Superior temporal gyrus (tissue), 1 donor: ENCODE data around the gene GATAD2A.
A peak's percentile ranks its signal among the peaks of the same experiment; 100 is the strongest.

ENCODE experiments used
- DNase-seq: peaks from one replicate; pipeline ENCODE4 v3.0.0-alpha.2; 2016; ENCODE audit errors: extremely low spot score

The GATAD2A gene

GRCh38 chr19:19547674-19548336, 142.3 kb downstream of the GATAD2A start:
- no peak for DNase-seq

- no peak for DNase-seq
Observed at GRCh38 chr19:19548915-19549759, 143.7 kb downstream of the GATAD2A start.

GRCh38 chr19:19549804-19550464, 144.5 kb downstream of the GATAD2A start:
- no peak for DNase-seq

- no peak for DNase-seq
Observed at GRCh38 chr19:19550485-19550929, 145.0 kb downstream of the GATAD2A start.

- no peak for DNase-seq
Observed at GRCh38 chr19:19550972-19551852, 145.7 kb downstream of the GATAD2A start.

- DNase-seq: no peak
Observed at GRCh38 chr19:19551853-19552192, 146.3 kb downstream of the GATAD2A start.

GRCh38 chr19:19552798-19553197, 147.3 kb downstream of the GATAD2A start:
- DNase-seq: no peak

GRCh38 chr19:19553670-19554069, 148.2 kb downstream of the GATAD2A start:
- no peak for DNase-seq

GRCh38 chr19:19554074-19555023, 148.9 kb downstream of the GATAD2A start:
- DNase-seq: peak; percentile 13

- no peak for DNase-seq
Observed at GRCh38 chr19:19558055-19558454, 152.6 kb downstream of the GATAD2A start.
